Mammary epithelial cell (primary cell): Measurements from ENCODE around the gene SLC20A1.

Source experiments
- CTCF ChIP-seq, 2 donors: IDR thresholded peaks in 1 of 2; conservative IDR thresholded peaks in 1 of 2; 2 replicates each; pipeline ENCODE4 v1.5.1; 2011 to 2012; ENCODE audit warnings: inconsistent platforms in 2 of 2, low read length in 2 of 2, mild to moderate bottlenecking in 2 of 2, control low read depth in 1 of 2, low read depth in 1 of 2; ENCODE audit not compliant: insufficient read depth in 1 of 2; ENCODE audit errors: extremely low read depth in 1 of 2
- EZH2 ChIP-seq: IDR thresholded peaks from 2 replicates; pipeline ENCODE4 v1.6.1; 2012; ENCODE audit warnings: low read length, inconsistent platforms, borderline replicate concordance

GRCh38 chr2:112629823-112630222 is 15.9 kb upstream of the SLC20A1 start:
- no peak for TF ChIP-seq CTCF (conservative IDR thresholded peaks at IDR 0.05 in 1 of 2, IDR thresholded peaks at IDR 0.05 in 1 of 2; ENCODE audit: extremely low read depth in 1 of 2, insufficient read depth in 1 of 2, low read depth in 1 of 2, low read length in 2 of 2)
- TF ChIP-seq EZH2: no peak
